ENCODE data around the gene MARCOL.

MARCOL gene, protein sequence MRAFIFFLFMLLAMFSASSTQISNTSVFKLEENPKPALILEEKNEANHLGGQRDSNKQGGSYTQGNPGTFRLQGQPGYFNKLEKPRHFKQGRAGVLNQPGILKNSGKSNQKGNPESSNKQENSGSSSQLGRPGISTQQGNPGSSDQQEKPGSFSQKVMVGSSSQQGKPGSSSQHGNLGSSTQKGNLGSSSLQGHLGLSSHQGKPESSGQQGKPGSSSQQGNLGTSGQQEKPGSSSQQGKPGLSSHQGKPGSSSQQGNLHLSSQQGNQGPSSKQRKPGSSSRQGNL

DNA sequence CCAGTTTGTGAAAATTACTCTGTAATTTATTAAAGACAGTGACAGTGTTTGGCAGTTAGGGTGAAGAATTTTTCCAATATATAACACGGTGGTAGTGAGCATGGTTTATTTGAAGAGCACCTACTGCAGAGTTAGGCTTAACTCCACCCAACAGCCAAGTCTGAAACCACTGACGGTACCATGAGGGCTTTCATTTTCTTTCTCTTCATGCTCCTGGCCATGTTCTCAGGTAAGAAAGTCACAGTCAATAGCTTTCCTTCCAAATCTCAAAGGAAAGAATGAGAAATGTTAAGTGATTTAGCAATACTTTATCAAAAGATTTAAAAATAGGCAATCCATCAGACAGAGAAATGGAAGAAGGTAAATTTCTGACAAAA lies at the start of gene MARCOL:
Gene MARCOL, plus strand, starts transcription at position 108 of the 377 bp plus-strand sequence. Its CDS starts 73 bp downstream, at position 181.
- H3K27ac ChIP-seq: no peak within 1 kb of the TSS
- TF ChIP-seq, protein P1, sequence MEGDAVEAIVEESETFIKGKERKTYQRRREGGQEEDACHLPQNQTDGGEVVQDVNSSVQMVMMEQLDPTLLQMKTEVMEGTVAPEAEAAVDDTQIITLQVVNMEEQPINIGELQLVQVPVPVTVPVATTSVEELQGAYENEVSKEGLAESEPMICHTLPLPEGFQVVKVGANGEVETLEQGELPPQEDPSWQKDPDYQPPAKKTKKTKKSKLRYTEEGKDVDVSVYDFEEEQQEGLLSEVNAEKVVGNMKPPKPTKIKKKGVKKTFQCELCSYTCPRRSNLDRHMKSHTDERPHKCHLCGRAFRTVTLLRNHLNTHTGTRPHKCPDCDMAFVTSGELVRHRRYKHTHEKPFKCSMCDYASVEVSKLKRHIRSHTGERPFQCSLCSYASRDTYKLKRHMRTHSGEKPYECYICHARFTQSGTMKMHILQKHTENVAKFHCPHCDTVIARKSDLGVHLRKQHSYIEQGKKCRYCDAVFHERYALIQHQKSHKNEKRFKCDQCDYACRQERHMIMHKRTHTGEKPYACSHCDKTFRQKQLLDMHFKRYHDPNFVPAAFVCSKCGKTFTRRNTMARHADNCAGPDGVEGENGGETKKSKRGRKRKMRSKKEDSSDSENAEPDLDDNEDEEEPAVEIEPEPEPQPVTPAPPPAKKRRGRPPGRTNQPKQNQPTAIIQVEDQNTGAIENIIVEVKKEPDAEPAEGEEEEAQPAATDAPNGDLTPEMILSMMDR (conservative IDR thresholded peaks at IDR 0.05): no peak
- TF ChIP-seq ZFX (IDR thresholded peaks at IDR 0.05): no peak

DNA sequence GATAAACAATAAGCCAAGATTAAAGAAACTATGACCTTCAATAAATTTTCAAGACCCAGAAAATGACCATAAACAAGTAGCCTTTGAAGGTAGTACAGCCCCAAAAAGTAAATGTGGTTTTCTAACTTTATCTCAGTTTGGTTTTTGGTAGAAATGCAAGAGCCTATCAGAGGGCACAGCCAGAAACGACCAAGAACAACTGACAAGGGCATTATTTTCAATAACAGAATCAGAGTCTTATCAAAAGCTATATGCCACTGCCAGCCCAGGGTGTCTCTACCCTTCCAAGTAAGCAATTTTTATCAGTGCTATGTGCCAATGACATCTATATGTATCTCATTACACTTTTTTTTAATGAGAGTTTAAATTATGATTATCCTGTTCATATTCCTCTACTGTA lies 47.3 kb upstream of the MARCOL start:
- H3K27ac ChIP-seq: no peak overlapping the region
- TF ChIP-seq ZFX (IDR thresholded peaks at IDR 0.05): no peak
- TF ChIP-seq, protein P1 (conservative IDR thresholded peaks at IDR 0.05): no peak

DNA sequence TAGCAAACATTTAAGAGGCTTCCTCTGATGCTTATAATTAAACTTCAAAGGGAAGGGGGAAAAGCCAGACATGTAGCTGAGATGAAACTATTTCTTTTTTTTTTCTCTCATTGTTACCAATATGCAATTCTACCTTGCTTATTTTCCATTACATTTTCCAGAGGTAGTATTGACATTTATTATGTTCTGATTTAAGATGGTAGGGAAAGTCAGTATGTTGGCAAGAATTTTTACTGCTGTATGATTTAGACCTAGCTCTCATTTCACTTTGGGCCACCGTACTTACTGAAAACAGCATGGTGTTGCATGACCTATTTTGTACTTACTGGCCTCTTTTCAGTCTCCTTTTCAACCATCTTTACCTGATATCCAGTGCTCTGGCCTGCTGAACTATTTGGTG lies 45.1 kb upstream of the MARCOL start:
- no peak for TF ChIP-seq ZFX (IDR thresholded peaks at IDR 0.05)
- TF ChIP-seq, protein P1 (conservative IDR thresholded peaks at IDR 0.05): no peak

DNA sequence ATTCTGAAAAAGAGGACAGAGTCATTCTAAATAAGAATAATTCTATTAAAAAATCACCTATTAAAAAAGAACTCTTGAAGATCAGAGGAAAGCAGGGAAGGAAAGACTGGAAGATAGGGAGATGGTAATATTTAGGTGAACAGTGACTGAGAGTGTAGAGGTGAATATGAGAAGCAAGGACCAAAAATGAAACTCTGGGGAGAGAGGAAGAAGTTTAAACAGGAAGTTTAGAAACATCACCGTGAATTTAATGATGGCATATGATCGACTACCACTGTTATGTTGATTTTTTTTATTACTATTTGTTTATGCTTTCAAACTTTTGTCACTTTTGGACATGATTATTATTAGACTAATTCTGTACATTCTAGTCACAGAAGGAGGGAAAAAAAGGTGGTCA lies 37.2 kb upstream of the MARCOL start:
- H3K27ac ChIP-seq: no peak overlapping the region
- TF ChIP-seq, protein P1 (conservative IDR thresholded peaks at IDR 0.05): no peak
- no peak for TF ChIP-seq ZFX (IDR thresholded peaks at IDR 0.05)

More for the DNA sequence above, 45.1 kb upstream of the MARCOL start:
- no peak overlapping the region for H3K27ac ChIP-seq

DNA sequence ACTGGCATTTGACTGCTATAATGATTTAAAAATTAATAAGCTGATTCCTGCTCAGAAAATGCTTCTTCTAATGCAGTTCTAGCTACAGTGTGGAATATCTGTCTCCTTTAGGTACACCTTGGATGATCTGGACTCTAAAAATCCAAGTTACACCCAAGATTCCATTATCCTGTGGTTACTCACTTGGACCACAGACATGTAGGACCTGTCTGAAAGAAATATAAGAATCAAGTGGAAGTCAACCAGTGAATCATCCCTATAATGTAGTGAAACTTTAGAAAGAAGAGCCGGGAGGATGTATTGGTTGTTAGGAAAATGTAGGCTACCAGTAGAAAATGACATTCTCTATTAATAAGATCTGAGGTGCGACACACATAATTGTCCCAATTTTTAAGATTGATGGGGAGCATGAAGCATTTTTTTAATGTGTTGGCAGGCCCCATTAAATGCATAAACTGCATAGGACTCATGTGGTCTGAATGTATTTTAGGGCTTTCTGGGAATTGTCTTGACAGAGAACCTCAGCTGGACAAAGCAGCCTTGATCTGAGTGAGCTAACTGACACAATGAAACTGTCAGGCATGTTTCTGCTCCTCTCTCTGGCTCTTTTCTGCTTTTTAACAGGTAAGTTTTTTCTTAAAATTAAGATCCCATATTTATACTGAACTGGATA lies 35.7 kb upstream of the MARCOL start, which contains the start of gene SPINK6:
Gene SPINK6, plus strand, starts transcription at position 512 of the 673 bp plus-strand sequence. Its CDS starts 55 bp downstream, at position 567.
- TF ChIP-seq ZFX (IDR thresholded peaks at IDR 0.05): no peak
- TF ChIP-seq, protein P1 (conservative IDR thresholded peaks at IDR 0.05): no peak

DNA sequence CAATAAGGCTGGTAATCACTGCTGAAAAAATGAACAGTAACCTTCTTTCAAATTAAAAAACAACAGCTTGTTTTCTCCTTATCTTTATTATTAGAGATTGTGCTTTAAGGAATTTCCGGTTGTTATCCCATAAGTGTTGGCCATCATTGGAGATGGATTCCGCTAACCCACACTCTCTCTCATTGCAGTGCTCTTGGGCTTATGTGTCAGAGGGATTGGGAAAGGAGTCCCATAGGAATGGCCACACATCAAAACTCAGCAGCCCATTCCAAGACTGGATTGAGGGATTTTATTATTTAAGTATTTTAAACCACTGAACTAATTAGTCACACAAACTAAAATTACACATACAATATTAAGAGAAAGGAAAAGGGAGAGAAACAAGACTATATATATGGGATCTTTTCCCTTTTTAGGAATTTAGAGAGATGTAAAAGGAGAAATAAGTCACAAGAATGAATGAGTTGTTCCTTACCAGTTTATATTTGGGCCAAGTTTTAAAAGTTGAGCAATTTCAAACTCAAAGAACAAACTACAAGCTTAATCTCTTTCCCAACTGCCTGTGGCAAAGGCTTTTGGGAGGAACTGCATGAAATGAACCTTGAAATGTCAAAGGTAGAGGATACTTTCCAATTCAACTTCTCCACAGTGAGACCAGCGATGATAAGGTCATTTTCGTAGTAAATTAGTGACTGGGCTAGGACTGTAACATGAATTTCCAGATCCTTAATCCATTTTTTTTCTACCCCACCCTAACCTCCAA lies 33.1 kb upstream of the MARCOL start:
- TF ChIP-seq, protein P1 (conservative IDR thresholded peaks at IDR 0.05): no peak
- TF ChIP-seq ZFX (IDR thresholded peaks at IDR 0.05): no peak
- no peak overlapping the region for H3K27ac ChIP-seq

More for the DNA sequence above, 35.7 kb upstream of the MARCOL start, which contains the start of gene SPINK6:
- no peak within 1 kb of the TSS for H3K27ac ChIP-seq
